NK-92 treated with Interleukin-12 subunit alpha and Interleukin-12 subunit beta, amount 100 ng/mL, for 24 hours (cell line): ENCODE results near the gene TEFM.
"Not testable (repeated sequence)": the region's sequence is repeated elsewhere in the genome, so short reads cannot be mapped to it uniquely, and the experiment has no call there.

Source experiments
- DNase-seq: peaks from one replicate; lab custom pipeline; 2025; lab: John Stamatoyannopoulos, UW

Gene TEFM

GRCh38 chr17:30906101-30906911 lies at the start of gene TEFM:
TSS of gene TEFM (minus strand) at chr17:30906238. CDS start at chr17:30906198, 40 bp downstream.
- DNase-seq: peak; percentile 72

- no peak for DNase-seq
These were observed 48.2 kb upstream of the TEFM start for GRCh38 chr17:30954046-30954830.

- no peak for DNase-seq
These were observed 46.8 kb upstream of the TEFM start for GRCh38 chr17:30952638-30953393.

- DNase-seq: no peak
These were observed 44.8 kb upstream of the TEFM start for GRCh38 chr17:30950669-30951399.

GRCh38 chr17:30950189-30950588 lies 44.2 kb upstream of the TEFM start:
- DNase-seq: no peak

- DNase-seq: no peak
These were observed 41.8 kb upstream of the TEFM start for GRCh38 chr17:30947796-30948195.

GRCh38 chr17:30942308-30943079 lies 36.5 kb upstream of the TEFM start:
- DNase-seq: no peak

GRCh38 chr17:30939051-30939689 lies 33.1 kb upstream of the TEFM start:
- DNase-seq: no peak

GRCh38 chr17:30933966-30934365 lies 27.9 kb upstream of the TEFM start:
- DNase-seq: no peak

GRCh38 chr17:30931582-30931981 lies 25.5 kb upstream of the TEFM start:
- not testable (repeated sequence) for DNase-seq

- no peak for DNase-seq
These were observed 24.5 kb upstream of the TEFM start for GRCh38 chr17:30930495-30930894.

GRCh38 chr17:30929861-30930260 lies 23.8 kb upstream of the TEFM start:
- DNase-seq: not testable (repeated sequence)

- DNase-seq: no peak
These were observed 23.1 kb upstream of the TEFM start for GRCh38 chr17:30929081-30929633.

GRCh38 chr17:30928584-30928983 lies 22.5 kb upstream of the TEFM start:
- no peak for DNase-seq

GRCh38 chr17:30927756-30928155 lies 21.7 kb upstream of the TEFM start:
- DNase-seq: no peak

GRCh38 chr17:30926516-30926915 lies 20.5 kb upstream of the TEFM start:
- DNase-seq: no peak

- DNase-seq: no peak
These were observed 18.3 kb upstream of the TEFM start for GRCh38 chr17:30924341-30924740.

GRCh38 chr17:30922235-30923030 lies 16.4 kb upstream of the TEFM start:
- no peak for DNase-seq

- DNase-seq: no peak
These were observed 15.6 kb upstream of the TEFM start, which contains the start of gene ADAP2 for GRCh38 chr17:30921544-30922196. TSS of gene ADAP2 (plus strand) at chr17:30921945. CDS start at chr17:30922015, 70 bp downstream.
